Choroid plexus epithelial cell (primary cell): ENCODE results near the gene PTP4A2.

Source experiments
- DNase-seq: peaks from one replicate; pipeline ENCODE4 v3.0.0-alpha.2; 2010; ENCODE audit warnings: low read depth
- H3K4me3 ChIP-seq: 2 replicates; pipeline ENCODE4 v1.5.1; 2011; ENCODE audit warnings: low read depth, mild to moderate bottlenecking, control low read depth, low read length, moderate library complexity
- CTCF ChIP-seq: conservative IDR thresholded peaks from 2 replicates; pipeline ENCODE4 v1.5.1; 2011; ENCODE audit warnings: low read depth, mild to moderate bottlenecking, control low read depth, inconsistent platforms, low read length, moderate library complexity

The PTP4A2 gene

GRCh38 chr1:31919591-31919990 is 18.6 kb downstream of the PTP4A2 start:
- no peak for TF ChIP-seq CTCF
- H3K4me3 ChIP-seq = no peak overlapping the region
- no peak for DNase-seq

DNA sequence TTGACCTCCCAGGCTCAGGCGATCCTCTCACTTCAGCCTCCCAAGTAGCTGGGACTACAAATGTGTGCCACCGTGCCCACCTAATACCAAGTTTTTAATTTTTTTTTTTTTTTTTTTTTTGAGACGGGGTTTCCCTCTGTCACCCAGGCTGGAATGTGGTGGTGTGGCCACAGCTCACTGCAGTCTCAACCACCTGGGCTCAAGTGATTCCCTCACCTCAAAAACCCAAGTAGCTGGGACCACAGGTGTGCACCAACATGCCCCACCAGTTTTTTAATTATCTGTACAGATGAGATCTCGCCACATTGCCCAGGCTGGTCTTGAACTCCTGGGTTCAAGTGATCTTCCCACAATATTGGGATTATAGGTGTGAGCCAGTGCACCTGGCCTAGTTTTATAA is 22.7 kb downstream of the PTP4A2 start:
- no peak overlapping the region for H3K4me3 ChIP-seq
- TF ChIP-seq CTCF = no peak
- DNase-seq = no peak

- TF ChIP-seq CTCF = no peak
- DNase-seq = no peak
- H3K4me3 ChIP-seq = no peak overlapping the region
These were observed 24.2 kb downstream of the PTP4A2 start for GRCh38 chr1:31913968-31914367.

GRCh38 chr1:31912839-31913239 is 25.3 kb downstream of the PTP4A2 start:
- no peak overlapping the region for H3K4me3 ChIP-seq
- DNase-seq = no peak
- TF ChIP-seq CTCF = no peak

GRCh38 chr1:31911994-31912780 is 26.0 kb downstream of the PTP4A2 start:
- no peak for DNase-seq
- no peak overlapping the region for H3K4me3 ChIP-seq
- TF ChIP-seq CTCF = no peak

- no peak overlapping the region for H3K4me3 ChIP-seq
- no peak for DNase-seq
- no peak for TF ChIP-seq CTCF
These were observed 27.2 kb downstream of the PTP4A2 start for GRCh38 chr1:31910933-31911332.

DNA sequence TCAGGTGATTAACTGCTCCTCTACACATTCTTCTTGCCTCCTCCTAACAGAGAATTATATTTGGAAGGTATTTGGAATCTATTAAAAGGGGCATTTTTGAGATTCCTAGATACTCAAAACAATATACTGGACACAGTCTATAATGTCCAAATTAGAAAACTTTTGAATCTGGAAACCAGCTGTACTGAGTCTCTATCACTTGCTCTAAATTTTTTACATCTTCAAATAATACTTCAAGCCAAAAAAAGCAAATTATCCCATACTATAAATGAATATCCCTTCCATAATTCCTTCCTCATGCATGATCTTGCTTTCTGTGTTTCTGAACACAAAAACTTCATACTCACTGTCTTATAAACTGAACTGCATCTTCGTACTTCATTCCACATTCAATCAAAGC is 28.5 kb downstream of the PTP4A2 start:
- TF ChIP-seq CTCF = no peak
- DNase-seq = no peak
- H3K4me3 ChIP-seq = no peak overlapping the region
